ENCODE data around the gene SHC1.

Gene SHC1

GRCh38 chr1:154956544-154956941 is 14.0 kb downstream of the SHC1 start:
- DNase-seq = no peak

- peak; percentile 90 for DNase-seq
Measured at GRCh38 chr1:154955718-154956543, 14.6 kb downstream of the SHC1 start, which contains the start of gene PBXIP1. Gene PBXIP1 (minus strand): TSS chr1:154956099. CDS start chr1:154953721, 2,378 bp downstream.

- DNase-seq = peak; percentile 38
Measured at GRCh38 chr1:154955039-154955717, 15.4 kb downstream of the SHC1 start.

- no peak for DNase-seq
Measured at GRCh38 chr1:154954541-154954940, 16.0 kb downstream of the SHC1 start.

- DNase-seq = no peak
Measured at GRCh38 chr1:154953611-154954038, 16.9 kb downstream of the SHC1 start.

GRCh38 chr1:154952664-154953063 is 17.9 kb downstream of the SHC1 start:
- DNase-seq = no peak

GRCh38 chr1:154951901-154952657 is 18.5 kb downstream of the SHC1 start:
- DNase-seq = no peak

GRCh38 chr1:154948079-154948478 is 22.5 kb downstream of the SHC1 start:
- no peak for DNase-seq

- DNase-seq = no peak
Measured at GRCh38 chr1:154945962-154946850, 24.3 kb downstream of the SHC1 start.

- no peak for DNase-seq
Measured at GRCh38 chr1:154945160-154945961, 25.2 kb downstream of the SHC1 start.

GRCh38 chr1:154944401-154945159 is 26.0 kb downstream of the SHC1 start:
- DNase-seq = no peak

- DNase-seq = no peak
Measured at GRCh38 chr1:154943649-154944400, 26.7 kb downstream of the SHC1 start.

GRCh38 chr1:154941333-154942013 is 29.1 kb downstream of the SHC1 start:
- DNase-seq = no peak

- DNase-seq = no peak
Measured at GRCh38 chr1:154940651-154941194, 29.8 kb downstream of the SHC1 start.

GRCh38 chr1:154940213-154940560 is 30.4 kb downstream of the SHC1 start:
- DNase-seq = no peak

- DNase-seq = no peak
Measured at GRCh38 chr1:154938604-154939399, 31.7 kb downstream of the SHC1 start.

- no peak for DNase-seq
Measured at GRCh38 chr1:154937988-154938386, 32.6 kb downstream of the SHC1 start.

Measured in fibroblast of skin of abdomen (primary cell).